HL-60 (cell line): Measurements from ENCODE around the gene PHLDB2.

Source experiments
- DNase-seq, 2 experiments: peaks; one replicate each; pipeline ENCODE4 v3.0.0-alpha.2; 2010 to 2020; ENCODE audit warnings: low read depth in 1 of 2, low spot score in 1 of 2
- H3K27ac ChIP-seq: fragments of 250-450 bp; sonication (Bioruptor Pico); replicated peaks from 2 replicates; pipeline ENCODE4 v1.5.1; 2020; ENCODE audit warnings: mild to moderate bottlenecking, moderate library complexity
- H3K27me3 ChIP-seq: fragments of 250-450 bp; sonication (Bioruptor Pico); 2 replicates; pipeline ENCODE4 v1.5.1; 2021; ENCODE audit warnings: mild to moderate bottlenecking, moderate library complexity; ENCODE audit not compliant: insufficient read depth, poor library complexity, severe bottlenecking
- H3K4me3 ChIP-seq: replicated peaks from 2 replicates; pipeline ENCODE4 v1.5.1; 2011; ENCODE audit warnings: mild to moderate bottlenecking, control low read depth, low read length; ENCODE audit not compliant: insufficient read depth
- GABPA ChIP-seq: IDR thresholded peaks from 2 replicates; pipeline ENCODE4 v1.6.1; 2012; ENCODE audit warnings: low read depth
- POLR2AphosphoS5 ChIP-seq: IDR thresholded peaks from 2 replicates; pipeline ENCODE4 v1.6.1; 2012; ENCODE audit warnings: low read depth
- SPI1 ChIP-seq: IDR thresholded peaks from 2 replicates; pipeline ENCODE4 v1.6.1; 2012; ENCODE audit warnings: low read depth, mild to moderate bottlenecking, borderline replicate concordance
- TF ChIP-seq, protein P1 (sequence below): IDR thresholded peaks from one replicate; pipeline ENCODE4 v1.5.1; 2011; ENCODE audit warnings: low read length, control low read depth, inconsistent platforms; ENCODE audit not compliant: insufficient read depth
- TF ChIP-seq, protein P2 (sequence below): IDR thresholded peaks from 2 replicates; pipeline ENCODE4 v1.6.1; 2012; ENCODE audit warnings: low read depth; ENCODE audit not compliant: insufficient replicate concordance

Gene PHLDB2

GRCh38 chr3:111884411-111885018 lies 25.4 kb downstream of the PHLDB2 start:
- Histone ChIP-seq H3K27ac (no peak overlapping the region), H3K27me3 (no peaks in the 10 kb centered on the region), H3K4me3 (no peak overlapping the region)
- no peak for TF ChIP-seq GABPA
- TF ChIP-seq, protein P1, sequence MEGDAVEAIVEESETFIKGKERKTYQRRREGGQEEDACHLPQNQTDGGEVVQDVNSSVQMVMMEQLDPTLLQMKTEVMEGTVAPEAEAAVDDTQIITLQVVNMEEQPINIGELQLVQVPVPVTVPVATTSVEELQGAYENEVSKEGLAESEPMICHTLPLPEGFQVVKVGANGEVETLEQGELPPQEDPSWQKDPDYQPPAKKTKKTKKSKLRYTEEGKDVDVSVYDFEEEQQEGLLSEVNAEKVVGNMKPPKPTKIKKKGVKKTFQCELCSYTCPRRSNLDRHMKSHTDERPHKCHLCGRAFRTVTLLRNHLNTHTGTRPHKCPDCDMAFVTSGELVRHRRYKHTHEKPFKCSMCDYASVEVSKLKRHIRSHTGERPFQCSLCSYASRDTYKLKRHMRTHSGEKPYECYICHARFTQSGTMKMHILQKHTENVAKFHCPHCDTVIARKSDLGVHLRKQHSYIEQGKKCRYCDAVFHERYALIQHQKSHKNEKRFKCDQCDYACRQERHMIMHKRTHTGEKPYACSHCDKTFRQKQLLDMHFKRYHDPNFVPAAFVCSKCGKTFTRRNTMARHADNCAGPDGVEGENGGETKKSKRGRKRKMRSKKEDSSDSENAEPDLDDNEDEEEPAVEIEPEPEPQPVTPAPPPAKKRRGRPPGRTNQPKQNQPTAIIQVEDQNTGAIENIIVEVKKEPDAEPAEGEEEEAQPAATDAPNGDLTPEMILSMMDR = no peak
- TF ChIP-seq SPI1 = no peak
- no peak for TF ChIP-seq POLR2AphosphoS5
- TF ChIP-seq, protein P2, sequence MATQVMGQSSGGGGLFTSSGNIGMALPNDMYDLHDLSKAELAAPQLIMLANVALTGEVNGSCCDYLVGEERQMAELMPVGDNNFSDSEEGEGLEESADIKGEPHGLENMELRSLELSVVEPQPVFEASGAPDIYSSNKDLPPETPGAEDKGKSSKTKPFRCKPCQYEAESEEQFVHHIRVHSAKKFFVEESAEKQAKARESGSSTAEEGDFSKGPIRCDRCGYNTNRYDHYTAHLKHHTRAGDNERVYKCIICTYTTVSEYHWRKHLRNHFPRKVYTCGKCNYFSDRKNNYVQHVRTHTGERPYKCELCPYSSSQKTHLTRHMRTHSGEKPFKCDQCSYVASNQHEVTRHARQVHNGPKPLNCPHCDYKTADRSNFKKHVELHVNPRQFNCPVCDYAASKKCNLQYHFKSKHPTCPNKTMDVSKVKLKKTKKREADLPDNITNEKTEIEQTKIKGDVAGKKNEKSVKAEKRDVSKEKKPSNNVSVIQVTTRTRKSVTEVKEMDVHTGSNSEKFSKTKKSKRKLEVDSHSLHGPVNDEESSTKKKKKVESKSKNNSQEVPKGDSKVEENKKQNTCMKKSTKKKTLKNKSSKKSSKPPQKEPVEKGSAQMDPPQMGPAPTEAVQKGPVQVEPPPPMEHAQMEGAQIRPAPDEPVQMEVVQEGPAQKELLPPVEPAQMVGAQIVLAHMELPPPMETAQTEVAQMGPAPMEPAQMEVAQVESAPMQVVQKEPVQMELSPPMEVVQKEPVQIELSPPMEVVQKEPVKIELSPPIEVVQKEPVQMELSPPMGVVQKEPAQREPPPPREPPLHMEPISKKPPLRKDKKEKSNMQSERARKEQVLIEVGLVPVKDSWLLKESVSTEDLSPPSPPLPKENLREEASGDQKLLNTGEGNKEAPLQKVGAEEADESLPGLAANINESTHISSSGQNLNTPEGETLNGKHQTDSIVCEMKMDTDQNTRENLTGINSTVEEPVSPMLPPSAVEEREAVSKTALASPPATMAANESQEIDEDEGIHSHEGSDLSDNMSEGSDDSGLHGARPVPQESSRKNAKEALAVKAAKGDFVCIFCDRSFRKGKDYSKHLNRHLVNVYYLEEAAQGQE = no peak
- no peak for DNase-seq

DNA sequence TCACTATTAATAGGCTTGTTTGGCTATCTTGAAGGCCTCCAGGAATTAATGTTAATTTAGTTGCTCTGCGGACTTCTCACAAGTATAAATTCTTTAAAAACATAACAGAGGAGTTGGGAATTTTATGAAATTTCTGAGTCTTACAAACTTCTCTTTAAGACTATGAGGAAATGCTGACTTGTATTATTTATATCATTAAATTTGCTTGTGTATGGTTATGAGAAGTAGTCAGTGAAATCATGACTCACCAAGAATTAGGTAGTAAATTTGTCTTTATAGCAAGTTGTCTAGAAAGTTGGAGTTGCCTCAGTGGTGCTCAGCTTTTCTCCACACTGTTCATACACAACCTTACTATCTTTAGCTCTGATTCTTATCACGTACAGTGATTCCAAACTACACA lies 26.5 kb downstream of the PHLDB2 start:
- no peak for TF ChIP-seq POLR2AphosphoS5
- TF ChIP-seq, protein P2 = no peak
- TF ChIP-seq GABPA = no peak
- no peak for TF ChIP-seq SPI1
- TF ChIP-seq, protein P1 = no peak

DNA sequence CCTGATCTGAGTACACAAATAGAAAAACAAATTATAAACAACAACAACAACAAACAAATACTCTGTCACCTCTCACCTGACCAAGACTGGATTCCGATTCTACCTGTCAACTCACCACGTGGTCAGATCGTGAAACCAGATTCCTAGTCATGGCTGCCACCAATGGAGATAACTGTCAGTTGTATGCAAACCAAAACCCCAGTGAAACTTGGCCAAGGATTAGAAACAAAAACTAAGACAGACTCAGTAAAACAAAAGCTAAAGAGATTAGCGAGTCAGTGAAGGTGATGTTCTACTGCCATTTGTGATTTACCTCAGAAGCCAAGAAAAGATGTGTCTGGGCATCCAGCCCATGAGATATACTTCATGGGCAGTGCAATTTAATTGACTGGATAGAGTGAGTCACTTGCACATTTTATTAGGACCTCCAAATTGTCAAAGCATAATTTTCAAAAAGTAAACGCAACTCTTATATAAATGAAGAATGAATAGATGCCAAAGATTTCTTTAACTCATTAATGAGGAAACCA lies 31.1 kb downstream of the PHLDB2 start:
- H3K27ac ChIP-seq = no peak overlapping the region
- no peak for TF ChIP-seq POLR2AphosphoS5
- TF ChIP-seq, protein P2 = no peak
- no peak for TF ChIP-seq SPI1
- no peak for TF ChIP-seq GABPA
- TF ChIP-seq, protein P1 = no peak
- no peak overlapping the region for H3K4me3 ChIP-seq
- DNase-seq = no peak
- H3K27me3 ChIP-seq = no peaks in the 10 kb centered on the region

More for the DNA sequence above, 26.5 kb downstream of the PHLDB2 start:
- Histone ChIP-seq H3K27me3 (no peaks in the 10 kb centered on the region), H3K4me3 (no peak overlapping the region), H3K27ac (no peak overlapping the region)
- DNase-seq = no peak
